Ectodermal cell (in vitro differentiated cells): ENCODE data around the gene MICAL2.

Experiments
- H3K27ac ChIP-seq: 2 replicates; pipeline ENCODE4 v1.7.0; 2013; ENCODE audit warnings: mild to moderate bottlenecking, low read depth, low read length; ENCODE audit not compliant: insufficient read depth, poor library complexity, severe bottlenecking
- H3K27me3 ChIP-seq: 2 replicates; pipeline ENCODE4 v1.7.0; 2013; ENCODE audit warnings: mild to moderate bottlenecking, low read length; ENCODE audit not compliant: insufficient read depth, control insufficient read depth, poor library complexity, severe bottlenecking
- H3K36me3 ChIP-seq: one replicate; pipeline ENCODE4 v1.7.0; 2013; ENCODE audit warnings: low read length; ENCODE audit not compliant: control insufficient read depth, insufficient read depth
- H3K4me1 ChIP-seq: one replicate; pipeline ENCODE4 v1.7.0; 2013; ENCODE audit warnings: low read length; ENCODE audit not compliant: control insufficient read depth, insufficient read depth
- H3K4me3 ChIP-seq: 2 replicates; pipeline ENCODE4 v1.7.0; 2013; ENCODE audit warnings: low read depth, low read length, control low read depth; ENCODE audit not compliant: insufficient read depth
- H3K9me3 ChIP-seq: 2 replicates; pipeline ENCODE4 v1.7.0; 2013; ENCODE audit warnings: mild to moderate bottlenecking, low read length, moderate library complexity; ENCODE audit not compliant: control insufficient read depth
- WGBS, 2 experiments: methylation state at CpG; one replicate each; pipeline ENCODE4 v1.1.7; 2013; ENCODE audit warnings: missing lambda C conversion rate in 2 of 2; 5-methylcytosine and 5-hydroxymethylcytosine counted together

MICAL2 gene

DNA sequence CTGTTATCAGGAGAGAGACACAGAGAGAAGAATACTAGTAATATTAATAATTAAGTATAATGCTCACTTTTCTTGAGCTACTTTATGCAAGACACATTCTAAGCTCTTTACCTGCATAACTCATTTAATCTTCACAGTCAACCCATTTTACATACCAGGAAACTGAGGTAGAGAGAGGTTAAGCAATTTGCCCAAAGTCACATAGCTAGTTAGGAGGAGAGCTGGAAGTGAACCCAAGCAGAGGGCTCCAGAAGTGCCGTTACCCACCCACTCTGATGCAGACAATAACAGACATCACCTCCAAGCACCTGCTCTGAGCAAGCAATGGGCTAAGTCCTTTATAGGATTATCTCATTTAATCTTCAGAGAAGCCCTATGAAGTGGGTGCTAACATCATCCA is 24.8 kb downstream of the MICAL2 start:
- 92 to 100% methylated on average over 1 of the region's 1 CpG for WGBS, 2 experiments

DNA sequence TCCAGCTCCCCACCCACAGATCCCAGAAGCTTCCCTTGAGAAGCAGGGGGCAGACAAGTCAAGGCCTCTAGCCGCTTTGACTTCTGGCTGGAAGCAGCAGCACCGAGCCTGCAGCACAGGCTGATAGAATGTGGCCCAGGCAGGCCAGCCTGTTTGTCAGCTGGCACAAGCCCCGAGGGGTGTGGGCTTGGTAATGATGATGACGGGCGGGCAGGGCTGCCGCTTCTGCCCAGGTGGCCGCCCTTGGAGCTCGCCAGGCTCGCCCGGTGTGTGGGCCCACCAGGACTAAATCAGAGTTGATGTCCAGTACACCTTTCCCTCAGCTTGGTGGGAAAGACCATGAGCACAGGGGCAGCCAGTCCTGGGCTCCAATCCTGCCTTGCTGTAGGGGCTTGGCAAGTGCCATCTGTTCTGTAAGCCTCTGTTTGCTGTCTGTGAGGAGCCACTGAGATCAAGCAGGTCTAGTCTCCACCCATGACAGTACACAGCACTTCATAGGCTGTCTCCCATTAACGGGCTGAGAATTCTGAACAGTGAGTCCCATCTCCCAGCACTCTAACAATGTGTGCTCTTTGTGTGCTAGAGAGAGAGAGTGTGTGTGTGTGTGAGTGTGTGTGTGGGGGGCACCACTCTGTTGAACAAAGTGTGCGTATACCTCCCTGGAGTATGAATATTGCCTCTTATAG is 26.8 kb downstream of the MICAL2 start:
- Histone ChIP-seq H3K36me3 (no peaks in the 10 kb centered on the region), H3K4me3 (no peak overlapping the region), H3K4me1 (peaks cover 13% of the 10 kb centered on the region), H3K9me3 (no peaks in the 10 kb centered on the region), H3K27ac (no peak overlapping the region), H3K27me3 (no peaks in the 10 kb centered on the region)
- 92 to 93% methylated on average over 12 of the region's 12 CpGs for WGBS, 2 experiments

More for the DNA sequence above, 24.8 kb downstream of the MICAL2 start:
- Histone ChIP-seq H3K36me3 (no peaks in the 10 kb centered on the region), H3K4me1 (peaks cover 13% of the 10 kb centered on the region), H3K4me3 (no peak overlapping the region), H3K9me3 (no peaks in the 10 kb centered on the region), H3K27ac (no peak overlapping the region), H3K27me3 (no peaks in the 10 kb centered on the region)

GRCh38 chr11:12137938-12138731 is 27.7 kb downstream of the MICAL2 start:
- Histone ChIP-seq H3K4me3 (no peak overlapping the region), H3K9me3 (no peaks in the 10 kb centered on the region), H3K27me3 (no peaks in the 10 kb centered on the region), H3K27ac (peak overlapping the region; percentile 20), H3K4me1 (peaks cover 13% of the 10 kb centered on the region), H3K36me3 (no peaks in the 10 kb centered on the region)
- WGBS, 2 experiments = 76 to 77% methylated on average over 13 of the region's 13 CpGs

GRCh38 chr11:12139144-12139881 is 28.9 kb downstream of the MICAL2 start:
- no peaks in the 10 kb centered on the region for H3K9me3 ChIP-seq
- H3K4me1 ChIP-seq = peaks cover 13% of the 10 kb centered on the region
- H3K4me3 ChIP-seq = no peak overlapping the region
- H3K36me3 ChIP-seq = no peaks in the 10 kb centered on the region
- H3K27ac ChIP-seq = no peak overlapping the region
- no peaks in the 10 kb centered on the region for H3K27me3 ChIP-seq
- WGBS, 2 experiments = 87% methylated on average over 12 of the region's 12 CpGs

- Histone ChIP-seq H3K4me1 (peaks cover 13% of the 10 kb centered on the region), H3K27me3 (no peaks in the 10 kb centered on the region), H3K9me3 (no peaks in the 10 kb centered on the region), H3K27ac (no peak overlapping the region), H3K36me3 (no peaks in the 10 kb centered on the region), H3K4me3 (no peak overlapping the region)
- 89 to 92% methylated on average over 3 of the region's 3 CpGs for WGBS, 2 experiments
Observed at GRCh38 chr11:12140186-12140793, 29.9 kb downstream of the MICAL2 start.

- Histone ChIP-seq H3K4me1 (peaks cover 13% of the 10 kb centered on the region), H3K9me3 (no peaks in the 10 kb centered on the region), H3K4me3 (no peak overlapping the region), H3K27me3 (no peaks in the 10 kb centered on the region), H3K27ac (no peak overlapping the region), H3K36me3 (no peaks in the 10 kb centered on the region)
- WGBS, 2 experiments = 93 to 95% methylated on average over 1 of the region's 1 CpG
Observed at GRCh38 chr11:12141283-12141682, 30.9 kb downstream of the MICAL2 start.

- Histone ChIP-seq H3K27me3 (no peaks in the 10 kb centered on the region), H3K36me3 (no peaks in the 10 kb centered on the region), H3K27ac (no peak overlapping the region), H3K4me1 (peaks cover 13% of the 10 kb centered on the region), H3K9me3 (no peaks in the 10 kb centered on the region), H3K4me3 (no peak overlapping the region)
- 94 to 95% methylated on average over 2 of the region's 2 CpGs for WGBS, 2 experiments
Observed at GRCh38 chr11:12142176-12142575, 31.8 kb downstream of the MICAL2 start.

- Histone ChIP-seq H3K4me3 (no peak overlapping the region), H3K27me3 (no peaks in the 10 kb centered on the region), H3K4me1 (peaks cover 6% of the 10 kb centered on the region), H3K9me3 (no peaks in the 10 kb centered on the region), H3K27ac (no peak overlapping the region), H3K36me3 (no peaks in the 10 kb centered on the region)
- 63 to 65% methylated on average over 3 of the region's 3 CpGs for WGBS, 2 experiments
Observed at GRCh38 chr11:12142909-12143308, 32.5 kb downstream of the MICAL2 start.

DNA sequence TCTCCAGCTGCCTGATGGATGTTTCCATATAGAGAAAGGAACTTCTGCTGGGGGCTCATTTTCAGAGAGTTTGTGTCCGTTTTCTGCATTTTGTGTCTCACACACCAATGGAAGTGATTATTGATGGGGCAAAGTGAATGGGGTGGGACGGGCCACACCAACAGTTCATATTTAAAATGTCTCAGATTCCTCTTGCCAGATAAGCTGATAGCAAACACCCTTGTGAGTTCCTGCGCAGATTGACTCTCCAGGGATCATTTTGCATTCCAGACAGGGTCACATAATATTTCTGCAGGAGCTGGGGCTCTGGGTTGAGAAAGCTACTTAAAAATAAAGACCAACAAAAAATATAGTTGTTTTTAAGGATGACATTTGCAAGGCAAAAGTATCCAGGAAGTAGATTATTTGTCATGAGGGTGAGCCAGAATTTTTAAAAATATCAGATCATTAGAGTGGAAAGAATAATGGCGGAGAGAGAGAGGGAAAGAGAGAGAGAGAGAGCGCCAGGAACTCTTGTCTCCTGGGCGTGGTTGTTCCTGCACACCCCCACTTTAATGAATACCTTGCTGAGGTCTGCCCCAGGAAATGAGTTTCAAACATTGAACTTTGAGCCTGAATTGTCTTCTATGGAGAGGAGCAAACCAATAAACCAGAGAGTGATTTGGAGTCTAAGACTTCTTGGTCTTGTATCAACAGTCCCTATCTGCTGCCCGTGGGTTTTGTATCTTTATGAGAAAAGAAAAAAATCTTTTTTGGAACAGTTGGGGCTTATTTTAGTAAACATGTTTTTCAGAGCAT is 33.3 kb downstream of the MICAL2 start:
- H3K4me1 ChIP-seq = no peaks in the 10 kb centered on the region

More for the DNA sequence above, 33.3 kb downstream of the MICAL2 start:
- WGBS, 2 experiments = 93 to 94% methylated on average over 7 of the region's 7 CpGs
- Histone ChIP-seq H3K36me3 (no peaks in the 10 kb centered on the region), H3K9me3 (no peaks in the 10 kb centered on the region), H3K4me3 (no peak overlapping the region), H3K27me3 (no peaks in the 10 kb centered on the region), H3K27ac (no peak overlapping the region)
